CD4-positive, alpha-beta T cell treated with Interleukin-1 beta for 1 hour (primary cell): Measurements from ENCODE around the gene ZBTB7B.

Experiments
- DNase-seq, 2 donors: peaks; one replicate each; pipeline ENCODE4 v3.0.0-alpha.2; 2020 to 2022

ZBTB7B gene

DNA sequence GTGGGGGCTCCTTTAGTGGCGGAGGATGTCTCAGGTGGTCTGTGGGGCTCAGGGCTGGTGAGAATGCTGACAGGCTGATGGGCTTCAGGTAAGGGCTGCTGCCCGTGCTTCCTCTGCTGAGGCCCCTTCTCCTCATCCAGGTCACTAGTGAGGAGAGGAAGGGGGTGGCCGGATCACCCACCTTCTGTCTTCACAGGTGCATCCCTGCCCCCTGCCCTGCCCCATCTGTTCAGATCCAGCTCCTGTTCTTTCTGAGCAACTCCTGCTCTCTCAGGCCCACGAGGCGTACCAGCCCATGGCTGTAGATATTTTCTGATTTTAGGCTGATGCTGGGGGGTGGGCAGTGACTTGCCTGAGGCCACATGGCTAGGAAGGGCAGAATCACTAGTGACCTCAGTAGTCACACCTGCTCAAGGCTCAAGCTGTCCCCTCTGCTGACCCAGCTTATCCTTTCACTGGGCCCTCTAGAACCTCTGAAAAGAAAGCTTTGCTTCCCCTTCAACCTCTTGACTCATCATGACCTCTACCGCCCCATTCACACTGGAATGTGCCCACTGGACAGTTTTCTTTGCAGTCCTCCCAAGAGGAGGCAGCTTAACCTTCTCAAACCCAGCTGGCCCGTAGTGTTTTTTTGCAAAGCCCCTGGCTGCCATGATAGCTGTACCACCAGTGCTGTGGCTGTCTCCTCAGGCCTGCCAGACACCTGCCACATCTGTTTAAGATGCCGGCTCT is 16.2 kb downstream of the ZBTB7B start:
- no peak for DNase-seq

GRCh38 chr1:155019377-155020245 is 17.0 kb downstream of the ZBTB7B start:
- DNase-seq: no peak

GRCh38 chr1:155022136-155022926 is 19.7 kb downstream of the ZBTB7B start:
- no peak for DNase-seq

- no peak for DNase-seq
Observed at GRCh38 chr1:155022927-155023236, 20.3 kb downstream of the ZBTB7B start.

GRCh38 chr1:155023627-155024026 is 21.0 kb downstream of the ZBTB7B start:
- DNase-seq: no peak

GRCh38 chr1:155024315-155024714 is 21.7 kb downstream of the ZBTB7B start:
- no peak for DNase-seq

DNA sequence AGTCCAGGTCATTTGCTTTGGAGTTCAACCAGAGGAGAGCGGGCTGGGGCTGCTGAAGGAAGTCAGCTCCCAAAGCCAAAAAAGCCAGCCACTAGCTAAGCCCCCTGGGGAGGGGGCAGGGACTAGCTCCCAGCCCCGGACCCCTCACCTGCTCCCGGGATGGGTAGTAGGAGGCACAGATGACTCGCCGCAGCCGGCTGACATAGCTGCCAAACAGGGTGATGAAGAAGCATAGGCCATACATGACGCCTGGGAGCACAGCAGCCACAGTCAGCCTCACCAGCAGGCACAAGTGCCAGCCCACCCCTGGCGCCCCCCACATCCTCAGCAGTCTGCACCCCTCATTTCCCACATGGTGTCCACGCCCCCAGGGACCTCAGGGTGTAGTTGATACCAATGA is 23.6 kb downstream of the ZBTB7B start:
- no peak for DNase-seq

GRCh38 chr1:155026588-155026987 is 24.0 kb downstream of the ZBTB7B start:
- DNase-seq: no peak

- no peak for DNase-seq
Observed at GRCh38 chr1:155029513-155030242, 27.1 kb downstream of the ZBTB7B start.

- no peak for DNase-seq
Observed at GRCh38 chr1:155030243-155030795, 27.7 kb downstream of the ZBTB7B start.

GRCh38 chr1:155030899-155031298 is 28.3 kb downstream of the ZBTB7B start:
- no peak for DNase-seq

DNA sequence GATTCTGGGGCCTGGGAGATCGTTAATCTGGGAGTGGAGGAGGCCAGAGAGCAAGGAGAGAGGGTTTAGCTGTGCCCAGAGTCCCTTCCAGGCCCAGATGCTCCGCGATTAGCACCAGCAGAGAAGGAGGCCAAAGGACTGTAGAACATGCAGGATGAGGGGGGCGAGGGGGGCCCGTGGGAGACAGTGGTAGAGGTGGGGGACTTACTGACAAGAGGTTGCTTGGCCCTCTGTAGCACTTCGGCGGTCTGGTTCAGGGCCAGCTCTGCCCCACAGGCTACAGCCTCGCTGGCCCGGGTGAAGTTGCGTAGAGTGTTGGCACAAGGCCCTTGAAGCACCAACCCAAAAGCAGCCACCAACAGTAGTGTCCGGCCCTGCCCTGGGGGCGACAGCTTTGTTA is 30.3 kb downstream of the ZBTB7B start:
- no peak for DNase-seq

- DNase-seq: no peak
Observed at GRCh38 chr1:155033524-155033923, 30.9 kb downstream of the ZBTB7B start, which contains the start of the genes DCST1 and DCST2. Gene DCST1 (plus strand): TSS chr1:155033824. CDS start chr1:155034037, 213 bp downstream. Gene DCST2 (minus strand): TSS chr1:155033781. CDS start chr1:155033701, 80 bp downstream.

DNA sequence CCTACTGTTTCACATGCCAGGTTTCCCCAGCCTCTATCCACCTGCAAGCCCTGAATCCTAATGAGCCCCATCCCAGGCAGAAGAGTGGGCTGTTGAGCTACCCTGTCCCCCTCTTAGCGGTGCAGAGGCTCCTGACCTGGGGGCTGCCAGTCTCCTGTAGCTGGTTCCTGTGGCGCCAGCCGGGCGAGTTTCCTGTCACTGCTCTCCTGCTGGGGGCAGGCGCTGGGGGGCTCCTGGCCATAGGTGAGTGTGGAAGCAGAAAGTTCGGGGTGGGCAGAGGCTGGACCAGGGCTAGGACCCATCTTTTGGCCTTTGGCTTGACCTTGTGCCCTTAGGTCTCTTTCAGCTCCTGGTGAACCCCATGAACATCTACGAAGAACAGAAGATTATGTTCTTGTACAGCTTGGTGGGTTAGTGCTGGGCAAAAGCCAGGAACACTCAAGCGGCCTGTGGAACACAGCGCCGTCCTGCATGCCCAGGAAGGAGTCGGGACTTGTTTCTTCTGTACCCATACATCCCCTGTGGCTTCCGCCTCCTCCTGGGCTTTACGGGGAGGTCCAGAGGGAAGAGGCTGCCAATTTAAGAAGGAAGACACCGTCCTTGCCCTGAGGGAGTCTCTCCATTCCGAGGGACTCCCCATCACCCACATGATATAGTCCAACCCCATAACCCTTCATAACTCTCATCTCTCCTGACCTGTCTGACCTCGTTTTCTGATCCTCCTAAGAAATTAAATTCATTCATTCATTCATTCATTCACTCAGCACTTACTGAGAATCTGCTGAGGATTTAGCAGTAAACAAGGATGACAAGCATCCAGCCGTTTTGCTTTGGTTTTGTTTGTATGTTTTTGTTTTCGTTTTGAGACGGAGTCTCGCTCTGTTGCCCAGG is 32.0 kb downstream of the ZBTB7B start:
- DNase-seq: no peak

- no peak for DNase-seq
Observed at GRCh38 chr1:155035936-155036335, 33.3 kb downstream of the ZBTB7B start.

GRCh38 chr1:155037043-155037442 is 34.4 kb downstream of the ZBTB7B start:
- no peak for DNase-seq

GRCh38 chr1:155037851-155038441 is 35.3 kb downstream of the ZBTB7B start:
- DNase-seq: no peak

DNA sequence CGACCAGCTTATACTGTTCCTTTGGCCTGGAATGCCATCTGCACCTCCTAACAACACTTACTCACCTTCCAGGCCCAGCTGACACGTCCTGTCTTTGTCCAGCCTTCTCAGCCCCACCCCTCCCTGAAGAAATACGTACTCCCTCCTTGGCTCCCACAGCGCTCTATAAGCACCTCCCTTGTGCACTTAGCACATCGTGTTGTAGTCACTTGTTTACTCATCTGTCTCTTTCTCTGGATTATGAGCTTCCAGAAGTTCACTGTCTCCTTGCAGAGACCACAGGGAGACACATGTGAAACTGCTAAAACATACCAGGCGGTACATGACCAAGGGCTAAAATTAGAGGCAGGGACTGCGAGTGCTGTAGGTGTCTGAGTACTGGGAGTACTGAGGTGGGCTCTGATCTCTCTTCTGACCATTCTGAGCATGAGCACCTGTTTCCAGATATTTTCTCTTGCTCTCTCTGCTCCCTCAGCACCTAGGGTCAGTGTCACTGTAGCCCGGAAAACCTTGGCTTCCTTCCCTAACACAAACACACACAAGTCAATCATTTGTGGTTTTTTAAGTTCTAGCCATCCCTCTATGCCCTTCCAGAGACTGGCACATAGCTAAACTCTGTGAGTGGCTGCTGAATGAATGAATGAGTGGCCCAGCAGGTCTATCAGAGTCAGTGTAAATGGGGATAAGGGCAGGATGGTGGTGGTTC is 36.2 kb downstream of the ZBTB7B start:
- no peak for DNase-seq

DNA sequence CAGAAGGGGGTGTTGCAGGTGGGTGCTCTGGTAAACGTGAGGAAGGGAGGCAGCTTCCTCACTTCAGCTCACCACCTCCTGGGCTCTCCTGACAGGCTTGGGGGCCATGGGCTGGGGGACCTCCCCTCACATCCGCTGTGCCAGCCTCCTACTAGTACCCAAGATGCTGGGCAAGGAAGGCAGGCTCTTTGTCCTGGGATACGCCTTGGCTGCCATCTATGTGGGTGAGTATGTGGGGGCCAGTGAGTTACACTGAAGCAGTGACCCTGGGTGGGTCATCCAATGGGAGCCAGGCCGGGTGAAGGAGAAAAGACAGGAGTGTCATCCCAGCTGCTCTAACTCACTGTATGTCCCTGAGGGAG is 36.7 kb downstream of the ZBTB7B start:
- no peak for DNase-seq
